KMS-11 (cell line): Measurements from ENCODE around the gene ZMYND10.
"Not testable (repeated sequence)": the region's sequence is repeated elsewhere in the genome, so short reads cannot be mapped to it uniquely, and the experiment has no call there.

ENCODE experiments used
- H2AFZ ChIP-seq: fragments of 200-600 bp; sonication (generic); 2 replicates; pipeline ENCODE4 v1.6.1; 2016; ENCODE audit warnings: antibody characterized with exemption, mixed run types, low read depth
- H3K27ac ChIP-seq: fragments of 200-600 bp; sonication (generic); 2 replicates; pipeline ENCODE4 v1.6.1; 2016; ENCODE audit warnings: mild to moderate bottlenecking, mixed run types
- H3K27me3 ChIP-seq: fragments of 200-600 bp; sonication (generic); 2 replicates; pipeline ENCODE4 v1.6.1; 2017; ENCODE audit warnings: mild to moderate bottlenecking, low read depth, mixed run types, moderate library complexity; ENCODE audit not compliant: insufficient read depth
- H3K36me3 ChIP-seq: fragments of 200-600 bp; sonication (generic); 2 replicates; pipeline ENCODE4 v1.6.1; 2017; ENCODE audit warnings: mild to moderate bottlenecking, mixed run types; ENCODE audit not compliant: insufficient read depth
- H3K4me1 ChIP-seq: fragments of 200-600 bp; sonication (generic); 2 replicates; pipeline ENCODE4 v1.6.1; 2016; ENCODE audit warnings: mild to moderate bottlenecking, low read depth, mixed run types; ENCODE audit not compliant: poor library complexity, severe bottlenecking
- H3K4me2 ChIP-seq: fragments of 200-600 bp; sonication (generic); 2 replicates; pipeline ENCODE4 v1.7.0; 2016; ENCODE audit warnings: mild to moderate bottlenecking, mixed run types
- H3K4me3 ChIP-seq: fragments of 200-600 bp; sonication (generic); IDR thresholded peaks from 2 replicates; pipeline ENCODE4 v1.6.1; 2017; ENCODE audit warnings: low read depth, low read length, mixed read lengths; ENCODE audit not compliant: insufficient read depth
- H3K79me2 ChIP-seq: fragments of 200-600 bp; sonication (generic); 2 replicates; pipeline ENCODE4 v1.6.1; 2016; ENCODE audit warnings: low read depth, mixed run types; ENCODE audit not compliant: insufficient read depth
- H3K9ac ChIP-seq: fragments of 200-600 bp; sonication (generic); 2 replicates; pipeline ENCODE4 v1.6.1; 2016; ENCODE audit warnings: mild to moderate bottlenecking, mixed run types
- H4K20me1 ChIP-seq: fragments of 200-600 bp; sonication (generic); 2 replicates; pipeline ENCODE4 v1.6.1; 2016; ENCODE audit warnings: mild to moderate bottlenecking, mixed run types; ENCODE audit not compliant: insufficient read depth
- CTCF ChIP-seq: fragments of 200-600 bp; sonication (generic); conservative IDR thresholded peaks from 2 replicates; pipeline ENCODE4 v1.6.1; 2017; ENCODE audit warnings: low read depth, mild to moderate bottlenecking, antibody characterized with exemption, low read length, moderate library complexity, mixed read lengths

The ZMYND10 gene

GRCh38 chr3:50317300-50317699 lies 28.2 kb downstream of the ZMYND10 start:
- no peaks in the 10 kb centered on the region for H3K27me3 ChIP-seq
- H3K9ac ChIP-seq: no peak overlapping the region
- TF ChIP-seq CTCF: no peak
- no peaks in the 10 kb centered on the region for H3K79me2 ChIP-seq
- H4K20me1 ChIP-seq: no peaks in the 10 kb centered on the region
- H3K27ac ChIP-seq: no peak overlapping the region
- H3K4me2 ChIP-seq: no peak overlapping the region
- H3K4me1 ChIP-seq: peaks cover 4% of the 10 kb centered on the region
- H3K4me3 ChIP-seq: no peak overlapping the region
- H2AFZ ChIP-seq: no peak overlapping the region
- no peaks in the 10 kb centered on the region for H3K36me3 ChIP-seq

- Histone ChIP-seq H4K20me1 (no peaks in the 10 kb centered on the region), H3K4me1 (no peaks in the 10 kb centered on the region), H3K36me3 (no peaks in the 10 kb centered on the region), H3K79me2 (no peaks in the 10 kb centered on the region), H3K27ac (no peak overlapping the region), H3K4me2 (no peak overlapping the region), H3K4me3 (no peak overlapping the region), H3K9ac (no peak overlapping the region), H3K27me3 (no peaks in the 10 kb centered on the region), H2AFZ (no peak overlapping the region)
- TF ChIP-seq CTCF: no peak
These were observed 28.8 kb downstream of the ZMYND10 start for GRCh38 chr3:50316657-50317242.

- Histone ChIP-seq H3K27me3 (no peaks in the 10 kb centered on the region), H4K20me1 (no peaks in the 10 kb centered on the region), H3K9ac (no peak overlapping the region), H3K4me3 (no peak overlapping the region), H3K36me3 (no peaks in the 10 kb centered on the region), H3K4me1 (no peaks in the 10 kb centered on the region), H2AFZ (no peak overlapping the region), H3K4me2 (no peak overlapping the region), H3K79me2 (no peaks in the 10 kb centered on the region), H3K27ac (no peak overlapping the region)
- no peak for TF ChIP-seq CTCF
These were observed 30.7 kb downstream of the ZMYND10 start for GRCh38 chr3:50314816-50315215.

- H3K27me3 ChIP-seq: no peaks in the 10 kb centered on the region
- H4K20me1 ChIP-seq: no peaks in the 10 kb centered on the region
- H2AFZ ChIP-seq: no peak overlapping the region
- no peak overlapping the region for H3K4me3 ChIP-seq
- no peak overlapping the region for H3K9ac ChIP-seq
- no peak overlapping the region for H3K4me2 ChIP-seq
- H3K36me3 ChIP-seq: no peaks in the 10 kb centered on the region
- H3K4me1 ChIP-seq: no peaks in the 10 kb centered on the region
- TF ChIP-seq CTCF: no peak
- no peak overlapping the region for H3K27ac ChIP-seq
- no peaks in the 10 kb centered on the region for H3K79me2 ChIP-seq
These were observed 31.2 kb downstream of the ZMYND10 start for GRCh38 chr3:50314342-50314741.

GRCh38 chr3:50312041-50312440 lies 33.5 kb downstream of the ZMYND10 start:
- H3K4me3 ChIP-seq, H3K4me2 ChIP-seq, H3K79me2 ChIP-seq, H4K20me1 ChIP-seq, H3K9ac ChIP-seq, H3K4me1 ChIP-seq, H2AFZ ChIP-seq, H3K27ac ChIP-seq, H3K27me3 ChIP-seq, H3K36me3 ChIP-seq: not testable (repeated sequence)
